ENCODE results near the gene SPATA6L.

The SPATA6L gene

GRCh38 chr9:4594994-4595393, 71.3 kb downstream of the SPATA6L start:
- DNase-seq (ENCODE audit: low spot score), result peak; percentile 22
- TF ChIP-seq, protein P1, sequence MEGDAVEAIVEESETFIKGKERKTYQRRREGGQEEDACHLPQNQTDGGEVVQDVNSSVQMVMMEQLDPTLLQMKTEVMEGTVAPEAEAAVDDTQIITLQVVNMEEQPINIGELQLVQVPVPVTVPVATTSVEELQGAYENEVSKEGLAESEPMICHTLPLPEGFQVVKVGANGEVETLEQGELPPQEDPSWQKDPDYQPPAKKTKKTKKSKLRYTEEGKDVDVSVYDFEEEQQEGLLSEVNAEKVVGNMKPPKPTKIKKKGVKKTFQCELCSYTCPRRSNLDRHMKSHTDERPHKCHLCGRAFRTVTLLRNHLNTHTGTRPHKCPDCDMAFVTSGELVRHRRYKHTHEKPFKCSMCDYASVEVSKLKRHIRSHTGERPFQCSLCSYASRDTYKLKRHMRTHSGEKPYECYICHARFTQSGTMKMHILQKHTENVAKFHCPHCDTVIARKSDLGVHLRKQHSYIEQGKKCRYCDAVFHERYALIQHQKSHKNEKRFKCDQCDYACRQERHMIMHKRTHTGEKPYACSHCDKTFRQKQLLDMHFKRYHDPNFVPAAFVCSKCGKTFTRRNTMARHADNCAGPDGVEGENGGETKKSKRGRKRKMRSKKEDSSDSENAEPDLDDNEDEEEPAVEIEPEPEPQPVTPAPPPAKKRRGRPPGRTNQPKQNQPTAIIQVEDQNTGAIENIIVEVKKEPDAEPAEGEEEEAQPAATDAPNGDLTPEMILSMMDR (IDR thresholded peaks at IDR 0.05; ENCODE audit: extremely low read depth, missing control alignments), result no peak

DNA sequence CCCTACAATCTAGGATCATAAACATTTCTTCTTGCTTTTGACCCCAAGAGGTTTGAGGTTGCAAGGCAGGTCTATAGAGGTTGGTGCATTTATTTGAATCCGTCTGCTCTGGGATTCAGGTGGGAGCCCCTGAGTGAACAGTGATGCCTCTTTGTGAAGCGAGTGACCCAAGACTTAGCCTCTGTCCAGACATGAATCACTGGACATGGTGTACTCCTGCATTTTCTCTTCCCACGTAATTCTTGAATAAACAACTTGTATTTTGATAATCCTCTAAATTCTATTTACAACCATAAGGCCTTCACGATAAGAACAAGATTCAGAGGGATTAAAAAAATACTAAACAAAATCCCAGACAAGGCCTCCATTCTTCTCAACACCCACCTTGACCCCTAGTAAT, 71.7 kb downstream of the SPATA6L start:
- TF ChIP-seq, protein P1 (IDR thresholded peaks at IDR 0.05; ENCODE audit: extremely low read depth, missing control alignments), result no peak
- no peak for DNase-seq (ENCODE audit: low spot score)

- TF ChIP-seq, protein P1 (IDR thresholded peaks at IDR 0.05; ENCODE audit: extremely low read depth, missing control alignments), result no peak
- DNase-seq (ENCODE audit: low spot score), result no peak
Measured at GRCh38 chr9:4592886-4593285, 73.4 kb downstream of the SPATA6L start.

- no peak for DNase-seq (ENCODE audit: low spot score)
- TF ChIP-seq, protein P1 (IDR thresholded peaks at IDR 0.05; ENCODE audit: extremely low read depth, missing control alignments), result no peak
Measured at GRCh38 chr9:4592295-4592694, 74.0 kb downstream of the SPATA6L start.

DNA sequence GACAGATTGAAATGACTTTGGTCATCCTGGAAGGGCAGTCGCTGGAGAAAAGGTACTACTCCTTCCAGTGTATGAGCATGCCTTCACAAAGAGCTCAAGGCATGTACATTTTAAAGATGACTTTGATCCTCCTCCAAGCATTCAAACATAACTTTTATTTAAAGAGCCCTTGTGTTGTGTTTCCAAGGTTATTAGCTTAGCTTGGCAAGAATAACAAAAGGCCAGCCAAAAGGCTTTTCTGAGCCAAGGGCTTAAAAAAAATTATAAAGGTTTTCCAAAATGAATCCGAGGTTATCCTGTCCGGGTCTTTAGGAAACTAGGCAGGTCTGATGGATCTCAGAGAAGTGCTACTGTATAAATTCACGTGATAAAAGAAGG, 75.2 kb downstream of the SPATA6L start:
- TF ChIP-seq, protein P1 (IDR thresholded peaks at IDR 0.05; ENCODE audit: extremely low read depth, missing control alignments), result no peak
- no peak for DNase-seq (ENCODE audit: low spot score)

- TF ChIP-seq, protein P1 (IDR thresholded peaks at IDR 0.05; ENCODE audit: extremely low read depth, missing control alignments), result no peak
- no peak for DNase-seq (ENCODE audit: low spot score)
Measured at GRCh38 chr9:4590430-4591122, 75.7 kb downstream of the SPATA6L start.

DNA sequence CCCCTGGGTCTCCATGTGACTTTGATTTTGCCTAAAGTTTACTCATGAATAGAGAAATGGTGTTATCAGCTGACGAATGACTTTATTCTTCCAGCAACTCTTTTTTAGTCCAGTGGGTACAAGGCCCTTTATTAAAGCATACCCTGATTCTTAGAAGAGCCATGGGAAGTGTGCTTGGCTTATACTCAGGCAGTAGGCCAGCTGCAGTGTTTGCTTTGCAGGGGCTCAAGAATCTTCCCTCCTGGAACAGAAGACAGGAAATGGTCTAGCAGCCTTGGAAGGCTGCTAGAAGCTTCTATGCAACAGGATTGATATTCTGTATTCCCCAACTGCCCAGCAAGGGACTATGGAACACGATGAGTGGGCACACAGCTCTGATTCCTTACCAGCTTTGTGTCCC, 77.6 kb downstream of the SPATA6L start:
- TF ChIP-seq, protein P1 (IDR thresholded peaks at IDR 0.05; ENCODE audit: extremely low read depth, missing control alignments), result no peak
- no peak for DNase-seq (ENCODE audit: low spot score)

Measured in GM20000 (cell line).